ENCODE results near the gene SCAMP2.

DNA sequence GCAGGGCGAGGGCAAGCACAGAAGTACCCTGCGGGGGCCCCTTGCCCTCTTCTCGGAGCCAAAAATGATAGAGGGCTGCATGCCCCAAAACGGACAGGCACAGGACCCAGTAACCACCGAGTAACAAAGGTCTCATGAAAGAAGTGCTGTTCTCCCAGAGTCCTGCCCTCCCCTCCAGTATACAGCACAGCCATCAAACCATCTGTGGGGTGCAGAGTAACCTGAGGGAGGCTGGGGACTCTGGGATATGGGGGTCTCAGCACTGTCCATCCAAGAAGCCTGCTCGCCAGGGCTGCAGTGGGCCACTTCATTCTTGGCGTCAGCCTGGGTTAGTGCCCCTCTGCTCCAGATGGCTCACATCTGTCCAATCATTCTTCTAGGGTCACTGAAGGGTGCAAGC, 36.3 kb downstream of the SCAMP2 start:
- TF ChIP-seq POLR2AphosphoS5 (IDR thresholded peaks at IDR 0.05; ENCODE audit: borderline replicate concordance, low read depth, low read length) (no peak), EZH2 (IDR thresholded peaks at IDR 0.05) (no peak), FOXP2 (optimal IDR thresholded peaks at IDR 0.05; ENCODE audit: control extremely low read depth, extremely low read length, insufficient read depth) (no peak)

Measured in SK-N-MC (cell line).